GM12878 (cell line): ENCODE results near the gene CRTC2. TPM values are rescaled to one million over a fixed set of nuclear protein-coding genes. Genes with fewer than 3 reads are reported as not detected.

Experiments used
- BHLHE40 ChIP-seq, 2 experiments: fragments of 450-650 bp in 1 of 2; IDR thresholded peaks; 2 replicates each; pipeline ENCODE4 v1.6.1; 2011 to 2017; ENCODE audit warnings: low read depth in 2 of 2, borderline replicate concordance in 1 of 2, improper control_type of control experiment in 1 of 2, low read length in 1 of 2, mild to moderate bottlenecking in 1 of 2
- CREB1 ChIP-seq: IDR thresholded peaks from 2 replicates; pipeline ENCODE4 v1.6.1; 2012; ENCODE audit warnings: low read depth, mild to moderate bottlenecking, inconsistent platforms
- CTCF ChIP-seq, 3 experiments: IDR thresholded peaks in 2 of 3; conservative IDR thresholded peaks in 1 of 3; 2 replicates each; pipeline ENCODE4 v1.5.1; 2011; ENCODE audit warnings: low read depth in 3 of 3, low read length in 3 of 3, mild to moderate bottlenecking in 3 of 3, control low read depth in 2 of 3, moderate library complexity in 2 of 3, inconsistent platforms in 1 of 3, mixed read lengths in 1 of 3; ENCODE audit not compliant: control insufficient read depth in 2 of 3, insufficient read depth in 1 of 3; ENCODE audit errors: extremely low read depth in 1 of 3
- CUX1 ChIP-seq: IDR thresholded peaks from 2 replicates; pipeline ENCODE4 v1.6.1; 2012; ENCODE audit warnings: improper control_type of control experiment, low read depth, low read length; ENCODE audit not compliant: insufficient replicate concordance
- MAX ChIP-seq: IDR thresholded peaks from 2 replicates; pipeline ENCODE4 v1.6.1; 2012; ENCODE audit warnings: low read depth, low read length, improper control_type of control experiment
- MLLT1 ChIP-seq: fragments of 450-650 bp; IDR thresholded peaks from 2 replicates; pipeline ENCODE4 v1.6.1; 2016; ENCODE audit warnings: mild to moderate bottlenecking
- NKRF ChIP-seq: fragments of 450-650 bp; conservative IDR thresholded peaks from 2 replicates; pipeline ENCODE4 v1.6.1; 2017; ENCODE audit warnings: mild to moderate bottlenecking, moderate library complexity
- RUNX3 ChIP-seq: IDR thresholded peaks from 2 replicates; pipeline ENCODE4 v1.6.1; 2012; ENCODE audit warnings: low read length, inconsistent platforms
- SMC3 ChIP-seq: IDR thresholded peaks from 2 replicates; pipeline ENCODE4 v1.6.1; 2011; ENCODE audit warnings: low read length, improper control_type of control experiment, borderline replicate concordance
- SREBF2 ChIP-seq: IDR thresholded peaks from 2 replicates; pipeline ENCODE4 v1.6.1; 2012; ENCODE audit warnings: mild to moderate bottlenecking, low read length
- TAF1 ChIP-seq: IDR thresholded peaks from 2 replicates; pipeline ENCODE4 v1.6.1; 2011; ENCODE audit warnings: mild to moderate bottlenecking, low read depth, low read length, borderline replicate concordance
- USF2 ChIP-seq: IDR thresholded peaks from 2 replicates; pipeline ENCODE4 v1.6.1; 2011; ENCODE audit warnings: low read depth, low read length, improper control_type of control experiment, borderline replicate concordance
- ZZZ3 ChIP-seq: IDR thresholded peaks from 2 replicates; pipeline ENCODE4 v1.6.1; 2011; ENCODE audit warnings: low read depth; ENCODE audit not compliant: control insufficient read depth, insufficient read length
- polyA plus RNA-seq, 11 experiments: library from polyadenylated mRNA; depleted of rRNA in 4 of 11; unstranded in 6 of 11; stranded (reverse) in 5 of 11; fragments of >200 nt; fragmentation: Nextera tagmentation in 4 of 11; fragmentation: Illumina TruSeq in 1 of 11; extraction: Ambion mirVana in 4 of 11; extraction: Trizol in 1 of 11; gene quantifications; 1 replicate in 1 of 11; 2 replicates in 10 of 11; pipeline versions ENCODE4 v1.2.1 to v1.2.3, GENCODE V29; 2011 to 2016; ENCODE audit warnings: inconsistent platforms in 2 of 11, missing spikeins in 2 of 11, low read depth in 1 of 11
- total RNA-seq, 4 experiments: library from RNA; depleted of rRNA in 3 of 4; stranded (reverse); fragments of >200 nt in 3 of 4; fragmentation: Illumina TruSeq in 1 of 4; extraction: Trizol in 1 of 4; gene quantifications; 2 replicates each; pipeline versions ENCODE4 v1.2.1 to v1.2.3, GENCODE V29; 2013 to 2021

CRTC2 gene
- total and polyA plus RNA-seq, 10 of the 15 experiments (the other 5 are each of a cell fraction or from before 2014, with no cell fraction given) = 5.1 to 57.9 (median 32.7) TPM

GRCh38 chr1:153922972-153923925 is 35.2 kb downstream of the CRTC2 start, which contains the start of gene GATAD2B (continued):
- no peak for TF ChIP-seq NKRF
- TF ChIP-seq BHLHE40 (IDR thresholded peaks at IDR 0.05; ENCODE audit: borderline replicate concordance in 1 of 2, low read depth in 2 of 2, low read length in 1 of 2) = peak in 1 of 2 experiments; percentile 27; a peak in 2 of 4 replicates
- peak; percentile 68 for TF ChIP-seq RUNX3
- no peak for TF ChIP-seq SMC3
- no peak; the same call in 1 of the 2 replicates for TF ChIP-seq MAX
- peak; percentile 37; the same call in 1 of the 2 replicates for TF ChIP-seq SREBF2
- TF ChIP-seq CTCF (IDR thresholded peaks at IDR 0.05 in 2 of 3, conservative IDR thresholded peaks at IDR 0.05 in 1 of 3; ENCODE audit: control insufficient read depth in 2 of 3, extremely low read depth in 1 of 3, insufficient read depth in 1 of 3, low read depth in 3 of 3, low read length in 3 of 3) = no peak
- no peak for TF ChIP-seq CUX1
- no peak for TF ChIP-seq ZZZ3
- peak; percentile 74 for TF ChIP-seq CREB1
- TF ChIP-seq MLLT1 = peak; percentile 89
- no peak for TF ChIP-seq USF2
- peak; percentile 89 for TF ChIP-seq TAF1
